Measurements from ENCODE around the gene SGCA. TPM values are rescaled to one million over a fixed set of nuclear protein-coding genes. Genes with fewer than 3 reads are reported as not detected.

SGCA gene
- total and polyA plus RNA-seq, 2 of the 13 experiments (the other 11 are each of a cell fraction or from before 2014, with no cell fraction given), result not detected

DNA sequence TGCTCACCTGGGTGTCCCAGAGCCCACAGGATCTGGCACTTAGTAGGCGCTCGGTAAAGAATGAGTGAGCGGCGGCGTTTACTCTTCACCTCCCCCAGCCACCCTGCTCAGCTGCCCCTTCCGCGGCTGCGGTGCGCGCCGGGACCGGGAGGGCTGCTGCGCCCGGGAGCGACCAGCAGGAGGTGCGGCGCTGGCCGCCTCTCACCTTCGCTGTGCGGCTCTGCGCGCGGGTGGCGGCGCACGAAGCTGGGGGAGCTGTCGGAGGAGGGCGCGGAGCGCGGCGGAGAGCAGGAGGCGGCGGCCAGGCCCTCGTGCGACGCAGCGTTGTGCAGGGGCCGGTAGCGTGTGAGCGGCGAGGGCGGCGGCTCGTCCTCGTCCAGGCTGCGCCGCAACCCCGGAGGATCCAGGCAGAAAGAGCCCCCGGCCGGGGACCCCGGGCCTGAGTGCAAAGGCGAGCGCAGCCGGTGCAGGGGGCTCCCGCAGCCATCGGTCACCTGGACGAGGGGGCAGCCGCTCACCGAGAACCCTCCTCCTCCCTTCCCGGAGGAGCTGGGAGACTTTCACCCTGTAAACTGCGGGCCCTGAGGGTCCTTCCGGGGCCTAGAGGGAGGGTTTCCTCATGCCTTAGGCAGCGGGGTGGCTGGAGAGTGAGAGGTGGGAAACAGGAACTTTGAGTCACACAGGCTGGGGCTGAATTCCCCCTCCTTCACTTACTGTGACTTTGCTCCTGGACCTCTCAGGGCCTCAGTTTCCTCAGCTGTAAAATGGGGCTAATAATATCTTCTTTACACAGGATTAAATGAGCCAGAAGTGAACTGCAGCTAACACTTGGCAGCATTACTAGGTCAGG lies 48.4 kb upstream of the SGCA start (continued):
- TF ChIP-seq, protein P1, sequence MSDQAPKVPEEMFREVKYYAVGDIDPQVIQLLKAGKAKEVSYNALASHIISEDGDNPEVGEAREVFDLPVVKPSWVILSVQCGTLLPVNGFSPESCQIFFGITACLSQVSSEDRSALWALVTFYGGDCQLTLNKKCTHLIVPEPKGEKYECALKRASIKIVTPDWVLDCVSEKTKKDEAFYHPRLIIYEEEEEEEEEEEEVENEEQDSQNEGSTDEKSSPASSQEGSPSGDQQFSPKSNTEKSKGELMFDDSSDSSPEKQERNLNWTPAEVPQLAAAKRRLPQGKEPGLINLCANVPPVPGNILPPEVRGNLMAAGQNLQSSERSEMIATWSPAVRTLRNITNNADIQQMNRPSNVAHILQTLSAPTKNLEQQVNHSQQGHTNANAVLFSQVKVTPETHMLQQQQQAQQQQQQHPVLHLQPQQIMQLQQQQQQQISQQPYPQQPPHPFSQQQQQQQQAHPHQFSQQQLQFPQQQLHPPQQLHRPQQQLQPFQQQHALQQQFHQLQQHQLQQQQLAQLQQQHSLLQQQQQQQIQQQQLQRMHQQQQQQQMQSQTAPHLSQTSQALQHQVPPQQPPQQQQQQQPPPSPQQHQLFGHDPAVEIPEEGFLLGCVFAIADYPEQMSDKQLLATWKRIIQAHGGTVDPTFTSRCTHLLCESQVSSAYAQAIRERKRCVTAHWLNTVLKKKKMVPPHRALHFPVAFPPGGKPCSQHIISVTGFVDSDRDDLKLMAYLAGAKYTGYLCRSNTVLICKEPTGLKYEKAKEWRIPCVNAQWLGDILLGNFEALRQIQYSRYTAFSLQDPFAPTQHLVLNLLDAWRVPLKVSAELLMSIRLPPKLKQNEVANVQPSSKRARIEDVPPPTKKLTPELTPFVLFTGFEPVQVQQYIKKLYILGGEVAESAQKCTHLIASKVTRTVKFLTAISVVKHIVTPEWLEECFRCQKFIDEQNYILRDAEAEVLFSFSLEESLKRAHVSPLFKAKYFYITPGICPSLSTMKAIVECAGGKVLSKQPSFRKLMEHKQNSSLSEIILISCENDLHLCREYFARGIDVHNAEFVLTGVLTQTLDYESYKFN (CRISPR knock-in tag; conservative IDR thresholded peaks at IDR 0.05), result no peak
- TF ChIP-seq NPAS2 (CRISPR knock-in tag; IDR thresholded peaks at IDR 0.05; ENCODE audit: borderline replicate concordance), result no peak
- TF ChIP-seq SNAPC2 (CRISPR knock-in tag; IDR thresholded peaks at IDR 0.05), result no peak
- no peak for TF ChIP-seq CREB1 (IDR thresholded peaks at IDR 0.05)
- TF ChIP-seq CREB1 (CRISPR knock-in tag; IDR thresholded peaks at IDR 0.05), result no peak
- TF ChIP-seq MAFK (conservative IDR thresholded peaks at IDR 0.05 in 1 of 2, IDR thresholded peaks at IDR 0.05 in 1 of 2; ENCODE audit: low read length in 2 of 2), result no peak
- TF ChIP-seq, protein P2, sequence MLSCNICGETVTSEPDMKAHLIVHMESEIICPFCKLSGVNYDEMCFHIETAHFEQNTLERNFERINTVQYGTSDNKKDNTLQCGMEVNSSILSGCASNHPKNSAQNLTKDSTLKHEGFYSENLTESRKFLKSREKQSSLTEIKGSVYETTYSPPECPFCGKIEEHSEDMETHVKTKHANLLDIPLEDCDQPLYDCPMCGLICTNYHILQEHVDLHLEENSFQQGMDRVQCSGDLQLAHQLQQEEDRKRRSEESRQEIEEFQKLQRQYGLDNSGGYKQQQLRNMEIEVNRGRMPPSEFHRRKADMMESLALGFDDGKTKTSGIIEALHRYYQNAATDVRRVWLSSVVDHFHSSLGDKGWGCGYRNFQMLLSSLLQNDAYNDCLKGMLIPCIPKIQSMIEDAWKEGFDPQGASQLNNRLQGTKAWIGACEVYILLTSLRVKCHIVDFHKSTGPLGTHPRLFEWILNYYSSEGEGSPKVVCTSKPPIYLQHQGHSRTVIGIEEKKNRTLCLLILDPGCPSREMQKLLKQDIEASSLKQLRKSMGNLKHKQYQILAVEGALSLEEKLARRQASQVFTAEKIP (CRISPR knock-in tag; IDR thresholded peaks at IDR 0.05; ENCODE audit: borderline replicate concordance), result no peak
- TF ChIP-seq, protein P3, sequence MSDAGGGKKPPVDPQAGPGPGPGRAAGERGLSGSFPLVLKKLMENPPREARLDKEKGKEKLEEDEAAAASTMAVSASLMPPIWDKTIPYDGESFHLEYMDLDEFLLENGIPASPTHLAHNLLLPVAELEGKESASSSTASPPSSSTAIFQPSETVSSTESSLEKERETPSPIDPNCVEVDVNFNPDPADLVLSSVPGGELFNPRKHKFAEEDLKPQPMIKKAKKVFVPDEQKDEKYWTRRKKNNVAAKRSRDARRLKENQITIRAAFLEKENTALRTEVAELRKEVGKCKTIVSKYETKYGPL (CRISPR knock-in tag; IDR thresholded peaks at IDR 0.05), result no peak
- no peak for TF ChIP-seq HOXA7 (CRISPR knock-in tag; IDR thresholded peaks at IDR 0.05)
- no peak for TF ChIP-seq NFE2L2 (IDR thresholded peaks at IDR 0.05; ENCODE audit: low read length)
- TF ChIP-seq ZNF564 (CRISPR knock-in tag; IDR thresholded peaks at IDR 0.05), result no peak
- TF ChIP-seq, protein P4, sequence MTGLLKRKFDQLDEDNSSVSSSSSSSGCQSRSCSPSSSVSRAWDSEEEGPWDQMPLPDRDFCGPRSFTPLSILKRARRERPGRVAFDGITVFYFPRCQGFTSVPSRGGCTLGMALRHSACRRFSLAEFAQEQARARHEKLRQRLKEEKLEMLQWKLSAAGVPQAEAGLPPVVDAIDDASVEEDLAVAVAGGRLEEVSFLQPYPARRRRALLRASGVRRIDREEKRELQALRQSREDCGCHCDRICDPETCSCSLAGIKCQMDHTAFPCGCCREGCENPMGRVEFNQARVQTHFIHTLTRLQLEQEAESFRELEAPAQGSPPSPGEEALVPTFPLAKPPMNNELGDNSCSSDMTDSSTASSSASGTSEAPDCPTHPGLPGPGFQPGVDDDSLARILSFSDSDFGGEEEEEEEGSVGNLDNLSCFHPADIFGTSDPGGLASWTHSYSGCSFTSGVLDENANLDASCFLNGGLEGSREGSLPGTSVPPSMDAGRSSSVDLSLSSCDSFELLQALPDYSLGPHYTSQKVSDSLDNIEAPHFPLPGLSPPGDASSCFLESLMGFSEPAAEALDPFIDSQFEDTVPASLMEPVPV (CRISPR knock-in tag; IDR thresholded peaks at IDR 0.05), result no peak
- TF ChIP-seq AGO1 (IDR thresholded peaks at IDR 0.05; ENCODE audit: low read depth, low read length, poor library complexity, severe bottlenecking), result no peak
- TF ChIP-seq ZNF720 (CRISPR knock-in tag; IDR thresholded peaks at IDR 0.05), result no peak
